Activated T-helper 1 cell treated with anti-CD3 and anti-CD28 coated beads, Interleukin-2, amount 50 U/mL, for 16 hours (primary cell): ENCODE data around the gene TRMT6.
A peak's percentile ranks its signal among the peaks of the same experiment; 100 is the strongest.

ENCODE experiments used
- DNase-seq, 2 donors: peaks; one replicate each; pipeline ENCODE4 v3.0.0-alpha.2; 2020; ENCODE audit warnings: low read depth in 1 of 2, low spot score in 1 of 2

Gene TRMT6, protein sequence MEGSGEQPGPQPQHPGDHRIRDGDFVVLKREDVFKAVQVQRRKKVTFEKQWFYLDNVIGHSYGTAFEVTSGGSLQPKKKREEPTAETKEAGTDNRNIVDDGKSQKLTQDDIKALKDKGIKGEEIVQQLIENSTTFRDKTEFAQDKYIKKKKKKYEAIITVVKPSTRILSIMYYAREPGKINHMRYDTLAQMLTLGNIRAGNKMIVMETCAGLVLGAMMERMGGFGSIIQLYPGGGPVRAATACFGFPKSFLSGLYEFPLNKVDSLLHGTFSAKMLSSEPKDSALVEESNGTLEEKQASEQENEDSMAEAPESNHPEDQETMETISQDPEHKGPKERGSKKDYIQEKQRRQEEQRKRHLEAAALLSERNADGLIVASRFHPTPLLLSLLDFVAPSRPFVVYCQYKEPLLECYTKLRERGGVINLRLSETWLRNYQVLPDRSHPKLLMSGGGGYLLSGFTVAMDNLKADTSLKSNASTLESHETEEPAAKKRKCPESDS

DNA sequence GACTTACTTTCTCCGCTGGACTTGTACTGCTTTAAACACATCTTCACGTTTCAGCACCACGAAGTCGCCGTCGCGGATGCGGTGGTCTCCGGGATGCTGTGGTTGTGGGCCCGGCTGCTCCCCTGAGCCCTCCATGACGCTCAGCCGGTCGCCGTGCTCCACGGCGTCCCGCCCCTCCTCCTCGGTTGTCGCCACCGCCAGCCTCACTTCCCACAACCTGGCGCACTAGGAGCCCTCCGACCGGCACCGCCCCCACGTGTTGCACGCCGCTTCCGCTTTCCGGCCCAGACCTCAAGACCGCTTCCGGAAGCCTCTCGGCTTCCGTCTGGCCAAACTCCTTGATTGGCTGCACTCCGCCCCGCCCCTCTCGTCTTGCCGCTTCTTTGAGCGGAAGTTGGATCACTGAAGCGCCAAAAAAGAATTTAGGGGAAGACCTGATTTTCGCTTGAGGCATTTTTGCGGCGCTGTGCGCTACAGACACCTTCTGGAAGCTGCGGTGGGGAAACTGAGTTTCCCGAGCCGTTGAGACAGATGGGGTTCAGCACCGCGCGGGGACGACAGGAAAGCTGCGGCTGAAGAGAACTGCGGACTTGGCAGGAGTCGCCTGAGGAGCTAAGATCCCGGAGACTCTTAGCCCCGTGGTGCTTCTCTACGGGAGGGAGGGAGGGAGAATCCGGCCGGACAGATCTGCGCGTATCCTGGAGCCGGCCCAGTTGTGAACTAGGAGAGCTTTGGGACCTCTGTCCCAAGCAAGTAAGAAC lies at the start of gene TRMT6, which contains the start of gene MCM8:
Gene TRMT6 (minus strand): TSS at position 263 of the 761 bp plus-strand sequence. CDS start 128 bp downstream, at position 135.
Gene MCM8 (plus strand): TSS at position 382 of the 761 bp plus-strand sequence. CDS start 1,364 bp downstream, outside the sequence.
- DNase-seq, result peak; percentile 91 to 92

DNA sequence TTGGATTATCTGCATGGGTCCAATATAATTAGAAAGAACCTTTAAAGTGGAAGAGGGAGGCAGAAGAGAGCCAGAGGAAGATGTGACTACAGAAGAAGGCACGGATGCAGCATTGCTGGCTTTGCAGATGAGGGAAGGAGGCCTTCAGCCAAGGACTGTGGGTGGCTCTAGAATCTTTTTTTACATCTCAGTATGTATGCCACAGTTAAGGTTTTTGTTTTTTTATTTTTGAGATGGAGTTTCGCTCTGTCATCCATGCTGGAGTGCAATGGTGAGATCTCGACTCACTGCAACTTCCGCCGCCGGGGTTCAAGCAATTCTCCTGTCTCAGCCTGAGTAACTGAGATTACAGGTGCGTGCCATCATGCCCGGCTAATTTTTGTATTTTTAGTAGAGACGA lies 49.5 kb upstream of the TRMT6 start:
- DNase-seq, result no peak

DNA sequence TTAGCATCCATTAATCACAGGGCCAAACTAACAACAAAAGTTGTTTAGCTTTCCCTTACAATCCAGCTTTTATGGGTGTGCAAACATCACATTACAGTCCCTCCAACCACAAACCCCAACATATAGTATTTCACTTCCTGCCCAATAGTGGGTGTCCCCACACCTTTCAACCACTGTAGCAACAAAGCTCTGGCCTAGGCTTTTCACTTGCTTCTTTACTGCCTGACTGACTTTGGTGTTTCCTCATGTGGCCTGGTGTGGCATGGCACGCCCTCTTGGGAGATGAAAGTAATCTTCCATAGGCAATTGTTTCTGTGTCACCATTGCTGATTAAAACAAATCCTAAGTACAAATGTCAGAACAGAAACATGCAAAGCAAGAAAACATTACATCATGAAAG lies 46.4 kb upstream of the TRMT6 start:
- DNase-seq, result no peak

DNA sequence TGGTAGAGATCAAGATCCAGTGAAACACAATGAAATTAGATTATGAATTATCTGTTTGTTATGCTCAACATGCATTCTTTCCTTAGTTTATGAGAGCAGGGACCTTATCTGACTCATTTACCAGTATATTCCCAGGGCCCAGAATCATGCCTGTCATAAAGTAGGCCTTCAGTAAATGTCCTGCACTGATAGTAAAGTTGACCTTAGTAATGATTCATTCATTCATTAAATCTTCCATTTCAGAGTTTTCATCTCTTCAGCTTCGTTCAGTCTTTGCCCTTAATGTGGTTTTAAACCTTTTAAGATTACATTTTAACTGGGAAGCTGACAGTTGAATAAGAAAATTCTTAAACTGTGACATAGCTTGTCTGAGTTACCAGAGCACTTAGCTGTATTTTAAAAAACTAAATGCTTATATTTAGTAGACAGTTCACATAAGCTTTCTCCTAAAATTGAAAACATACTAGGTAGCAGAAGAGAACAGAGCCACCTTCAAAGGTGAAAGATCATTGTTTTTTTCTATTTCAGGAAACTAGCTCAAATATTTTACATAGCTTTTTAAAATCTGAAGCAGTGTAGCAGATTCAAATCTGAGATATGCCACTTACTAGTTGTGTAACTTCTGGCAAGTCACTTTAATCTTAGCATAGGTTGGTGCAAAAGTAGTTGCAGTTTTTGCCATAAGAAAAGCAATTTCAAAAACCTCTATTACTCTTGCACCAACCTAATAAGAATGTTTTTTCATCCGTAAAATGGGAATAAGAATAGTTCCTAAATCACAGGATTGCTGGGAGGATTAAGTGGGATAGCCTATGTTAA lies 41.5 kb upstream of the TRMT6 start:
- no peak for DNase-seq

DNA sequence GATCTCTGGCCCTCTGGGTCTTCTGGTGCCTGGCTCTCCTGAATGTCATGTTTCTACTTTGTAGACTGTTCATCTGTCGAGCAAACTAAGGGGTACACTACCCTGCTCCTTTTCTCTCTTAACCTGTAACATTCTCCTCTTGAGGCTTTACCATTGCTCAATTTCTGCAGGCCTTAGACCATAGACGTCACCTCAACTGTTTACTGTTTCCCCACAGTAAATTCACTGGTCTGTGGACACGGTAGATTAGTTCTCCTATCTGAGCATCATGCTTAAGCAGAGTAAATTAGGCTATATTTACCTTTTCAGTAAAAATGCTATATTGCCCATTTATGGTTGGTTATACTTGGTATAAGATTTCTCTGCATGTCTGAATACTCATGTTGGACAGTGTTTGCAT lies 40.6 kb upstream of the TRMT6 start:
- DNase-seq, result no peak

DNA sequence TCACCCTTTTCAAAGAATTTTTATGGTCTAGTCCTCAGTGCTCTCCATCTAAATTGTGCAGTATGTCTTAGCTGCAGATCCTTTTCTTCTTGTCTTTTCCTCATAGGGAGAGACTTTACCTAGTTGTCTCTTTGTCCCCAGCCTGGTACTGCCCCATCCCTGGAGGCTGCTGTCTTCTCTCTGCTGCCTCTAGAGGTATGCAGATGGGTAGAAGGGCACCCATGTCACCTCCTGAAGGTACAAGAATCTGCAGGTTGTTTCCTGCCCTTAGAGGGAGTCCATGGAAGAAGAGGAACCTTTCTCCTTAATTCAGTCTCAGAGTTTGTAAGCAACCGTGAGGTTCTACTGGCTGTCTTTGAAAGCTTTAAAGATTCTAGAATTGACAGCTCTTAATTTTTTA lies 39.2 kb upstream of the TRMT6 start:
- no peak for DNase-seq

DNA sequence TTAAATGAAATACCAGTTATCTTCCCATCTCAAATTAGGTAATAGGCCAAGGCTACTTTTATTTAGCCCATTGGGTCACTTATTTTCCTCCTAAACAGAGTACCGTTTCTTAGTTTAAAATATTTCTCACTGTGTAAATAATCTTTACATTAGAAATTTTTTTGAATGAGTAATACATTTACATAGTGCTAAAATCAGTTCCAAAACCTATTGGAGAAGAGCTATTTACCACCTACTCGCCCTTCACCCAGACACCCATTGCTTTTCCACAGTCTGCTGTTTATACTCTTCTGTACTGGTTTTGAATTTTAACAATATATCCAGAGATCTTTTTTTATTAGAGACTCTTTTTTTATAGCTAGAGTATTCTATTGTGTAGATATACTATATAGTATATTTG lies 37.0 kb upstream of the TRMT6 start:
- no peak for DNase-seq

DNA sequence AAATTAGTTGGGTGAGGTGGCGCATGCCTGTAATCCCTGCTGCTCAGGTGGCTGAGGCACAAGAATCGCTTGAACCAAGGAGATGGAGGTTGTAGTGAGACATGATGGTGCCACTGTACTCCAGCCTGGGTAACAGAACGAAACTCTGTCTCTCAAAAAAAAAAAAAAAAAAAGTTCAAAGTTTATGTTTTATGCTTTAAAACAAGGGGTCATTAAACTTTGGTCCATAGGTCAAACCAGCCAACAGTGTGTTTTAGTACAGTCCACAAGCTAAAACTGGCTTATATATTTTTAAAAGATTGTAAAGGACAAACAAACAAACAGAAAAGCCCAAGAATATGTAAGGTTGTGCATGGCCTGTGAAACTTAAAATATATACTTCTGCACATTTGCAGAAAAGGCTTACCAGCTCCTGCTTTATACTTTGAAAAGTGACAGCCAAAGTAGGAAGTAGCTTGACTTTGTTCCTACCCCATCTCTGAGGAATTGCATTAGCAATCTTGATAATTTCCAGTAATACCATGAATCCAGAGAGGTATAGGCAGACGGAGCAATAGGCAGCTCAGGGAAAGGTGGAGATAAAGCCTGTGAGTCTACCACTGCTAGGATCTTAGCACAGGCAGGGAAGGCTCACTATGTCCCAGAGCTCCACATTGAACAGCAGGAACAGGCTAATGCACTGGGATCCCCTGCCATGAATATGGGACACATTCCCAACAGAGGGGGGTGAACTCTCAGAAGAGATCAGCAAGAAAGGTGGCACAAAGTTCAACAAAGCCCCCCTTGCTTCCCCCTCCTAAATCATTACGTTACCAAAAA lies 30.6 kb upstream of the TRMT6 start:
- no peak for DNase-seq

DNA sequence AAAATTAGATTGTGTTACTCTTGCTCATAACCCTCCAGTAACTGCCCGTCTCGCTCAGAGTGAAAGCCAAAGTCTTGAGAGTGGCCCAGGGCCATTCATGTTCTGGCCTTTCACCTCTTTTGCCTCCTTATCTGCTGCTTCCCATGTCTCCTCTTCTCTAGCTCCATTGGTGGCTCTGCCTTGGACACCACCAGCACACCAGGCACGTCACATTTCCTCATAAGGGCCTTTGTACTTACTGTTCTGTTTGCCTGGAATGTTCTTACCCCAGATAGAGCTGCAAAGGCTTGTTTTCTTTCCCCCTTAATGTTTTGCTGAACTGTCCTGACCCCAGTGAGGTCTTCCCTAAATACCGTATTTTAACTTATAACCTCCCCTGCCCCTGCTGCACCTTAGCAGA lies 29.5 kb upstream of the TRMT6 start:
- no peak for DNase-seq

DNA sequence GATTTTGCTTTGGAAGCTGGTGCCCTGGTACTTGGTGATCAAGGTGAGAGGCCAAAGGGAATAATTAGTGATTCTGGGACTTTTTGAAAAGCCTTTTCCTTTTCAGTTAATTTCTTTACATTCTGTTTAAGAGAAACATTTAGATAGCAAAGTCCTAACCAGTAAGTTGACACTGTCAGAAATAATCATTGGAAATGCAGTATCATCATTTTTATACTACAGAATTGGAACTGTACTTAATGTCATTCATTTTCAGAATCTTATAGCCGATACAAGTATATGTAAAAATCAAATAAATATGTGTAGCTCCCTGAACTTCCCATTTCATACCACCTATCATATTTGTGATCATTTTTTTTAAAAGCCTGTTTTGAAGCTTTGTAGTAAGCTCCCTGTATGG lies 27.6 kb upstream of the TRMT6 start:
- no peak for DNase-seq

DNA sequence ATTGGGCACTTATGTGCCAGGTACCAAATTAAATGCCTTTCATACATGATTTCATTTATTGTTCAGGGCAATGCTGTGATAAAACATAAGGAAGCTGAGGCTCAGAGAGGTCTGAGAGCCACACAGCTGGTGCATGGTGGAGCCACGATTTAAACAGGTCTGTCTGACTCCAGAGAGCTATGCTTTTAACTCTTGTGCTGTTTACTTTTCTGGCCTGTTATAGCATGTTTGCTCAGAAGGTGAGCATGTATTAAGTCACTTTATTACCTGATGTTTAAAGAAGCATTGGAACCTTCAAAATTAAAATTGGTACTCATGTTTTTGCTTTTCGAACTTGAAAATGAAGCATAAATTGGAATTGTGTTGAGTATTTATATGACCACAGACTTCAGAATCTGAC lies 26.9 kb upstream of the TRMT6 start:
- no peak for DNase-seq

DNA sequence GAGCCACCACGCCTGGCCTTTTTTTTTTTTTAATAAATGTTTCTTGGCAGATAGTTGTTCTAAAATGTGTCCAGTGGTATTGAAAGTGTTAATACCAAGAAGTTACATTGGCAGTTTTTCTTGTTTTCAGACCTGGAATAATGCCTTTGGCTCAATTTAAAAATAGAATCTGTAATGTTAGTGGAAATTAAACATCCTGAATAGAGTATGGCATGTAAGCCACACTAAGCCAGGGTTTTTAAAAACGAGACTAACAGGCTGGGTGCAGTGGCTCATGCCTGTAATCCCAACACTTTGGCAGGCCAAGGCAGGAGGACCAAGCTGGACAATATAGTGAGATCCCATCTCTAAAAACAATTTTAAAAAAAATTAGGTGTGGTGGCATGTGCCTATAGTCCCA lies 25.4 kb upstream of the TRMT6 start:
- DNase-seq, result no peak

DNA sequence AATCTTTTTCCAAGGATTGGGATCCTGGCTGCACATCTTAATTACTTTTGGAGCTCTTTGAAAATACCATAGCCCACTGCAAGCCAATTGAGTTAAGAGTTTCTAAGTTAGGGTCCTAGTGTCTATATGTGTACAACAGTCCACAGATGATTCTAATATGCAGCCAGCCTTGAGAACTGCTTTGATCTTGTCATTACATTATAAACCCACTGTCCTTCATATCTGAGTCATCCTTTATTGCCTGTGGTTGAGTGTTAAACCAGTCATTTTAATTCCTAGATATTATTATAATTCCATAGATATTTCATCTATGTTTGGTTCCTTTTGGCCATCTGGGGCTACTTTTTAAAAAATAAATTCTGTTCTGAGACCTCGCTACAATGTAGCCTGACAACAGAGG lies 24.2 kb upstream of the TRMT6 start:
- no peak for DNase-seq

DNA sequence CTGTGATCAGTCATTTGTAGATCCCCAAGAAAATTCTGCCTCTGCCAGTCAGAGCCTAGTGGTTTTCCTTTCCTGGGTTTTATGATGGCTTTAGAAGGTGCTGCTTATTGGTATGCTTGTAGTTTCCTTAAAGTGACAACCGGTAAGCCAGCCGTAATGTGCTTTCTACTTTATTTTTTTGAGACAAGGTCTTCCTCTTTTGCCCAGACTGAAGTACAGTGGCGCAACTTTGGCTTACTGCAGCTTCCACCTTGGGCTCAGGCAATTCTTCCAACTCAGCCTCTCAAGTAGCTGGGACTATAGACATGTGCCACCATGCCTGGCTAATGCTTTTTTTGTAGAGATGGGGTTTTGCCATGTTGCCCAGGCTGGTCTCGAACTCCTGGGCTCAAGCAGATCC lies 23.6 kb upstream of the TRMT6 start:
- no peak for DNase-seq

DNA sequence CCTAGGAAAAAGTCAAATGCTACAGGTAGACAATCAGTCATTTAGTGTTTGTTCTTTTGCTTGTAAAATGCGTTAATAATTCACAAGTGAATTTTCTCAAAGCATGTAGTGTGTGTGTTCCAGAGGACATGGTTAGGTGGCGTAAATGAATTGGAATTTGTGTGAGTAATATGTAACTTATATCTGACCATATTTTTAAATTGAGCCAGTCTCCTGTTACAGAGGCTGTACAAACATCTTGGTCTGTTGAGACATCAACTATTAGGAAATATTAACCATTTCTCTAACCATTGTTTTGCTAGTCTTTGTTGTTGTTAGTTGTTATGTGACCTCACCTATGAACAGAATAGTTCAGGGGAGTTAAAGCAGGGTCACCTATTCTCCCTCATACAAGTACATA lies 22.8 kb upstream of the TRMT6 start:
- no peak for DNase-seq

DNA sequence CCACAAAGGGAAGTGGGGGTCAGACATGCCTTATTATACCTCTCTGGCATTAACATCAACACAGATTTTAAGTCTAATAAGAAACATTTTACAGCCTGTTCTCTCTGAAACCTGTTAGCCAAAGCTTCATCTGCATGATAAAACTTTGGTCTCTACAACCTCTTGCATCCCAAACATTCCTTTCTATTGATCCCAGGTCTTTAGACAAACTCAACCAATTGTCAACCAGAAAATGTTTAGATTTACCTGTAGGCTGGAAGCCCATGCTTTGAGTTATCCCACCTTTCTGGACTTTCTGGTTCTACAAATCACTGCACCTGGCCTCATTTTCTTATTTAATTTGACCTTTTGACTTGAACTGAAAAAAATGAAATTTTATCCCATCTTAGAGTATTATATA lies 20.9 kb upstream of the TRMT6 start:
- DNase-seq, result no peak

DNA sequence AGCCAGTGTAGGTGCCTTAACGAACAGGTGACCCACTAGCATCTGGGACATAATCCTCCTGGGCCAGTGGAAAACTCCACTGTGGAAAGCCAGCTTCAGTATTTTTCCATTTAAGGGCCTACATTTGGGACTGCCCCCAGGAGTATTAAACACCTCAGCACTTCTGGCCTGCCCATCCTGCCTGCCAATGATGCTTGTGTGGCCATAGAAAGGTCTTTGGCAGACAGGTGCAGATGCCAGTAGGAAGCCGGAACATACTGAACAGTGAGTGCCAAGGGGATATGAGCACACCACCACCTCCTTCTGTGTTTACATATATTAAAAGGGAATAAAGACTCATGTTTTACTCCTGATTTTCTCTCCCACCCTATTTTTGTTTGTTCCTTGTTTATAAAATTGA lies 20.0 kb upstream of the TRMT6 start:
- no peak for DNase-seq

DNA sequence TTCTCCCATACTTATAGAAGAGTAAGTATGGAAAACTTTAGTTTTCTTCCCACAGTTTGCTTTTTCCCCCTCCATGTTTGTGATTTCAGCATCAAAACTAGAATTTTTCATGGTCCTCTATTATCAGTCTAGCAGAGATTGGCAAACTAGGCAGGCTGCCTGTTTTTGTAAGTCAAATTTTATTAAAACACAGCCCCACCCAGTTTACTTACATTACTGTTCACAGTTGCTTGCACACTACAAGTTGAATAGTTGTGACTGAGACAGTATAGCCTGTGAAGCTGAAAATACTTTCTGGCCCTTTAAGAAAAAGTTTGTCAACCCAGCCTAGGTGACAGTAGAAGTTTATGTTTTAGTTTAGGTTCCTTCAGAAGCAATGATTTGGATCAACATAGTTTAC lies 19.6 kb upstream of the TRMT6 start:
- no peak for DNase-seq

DNA sequence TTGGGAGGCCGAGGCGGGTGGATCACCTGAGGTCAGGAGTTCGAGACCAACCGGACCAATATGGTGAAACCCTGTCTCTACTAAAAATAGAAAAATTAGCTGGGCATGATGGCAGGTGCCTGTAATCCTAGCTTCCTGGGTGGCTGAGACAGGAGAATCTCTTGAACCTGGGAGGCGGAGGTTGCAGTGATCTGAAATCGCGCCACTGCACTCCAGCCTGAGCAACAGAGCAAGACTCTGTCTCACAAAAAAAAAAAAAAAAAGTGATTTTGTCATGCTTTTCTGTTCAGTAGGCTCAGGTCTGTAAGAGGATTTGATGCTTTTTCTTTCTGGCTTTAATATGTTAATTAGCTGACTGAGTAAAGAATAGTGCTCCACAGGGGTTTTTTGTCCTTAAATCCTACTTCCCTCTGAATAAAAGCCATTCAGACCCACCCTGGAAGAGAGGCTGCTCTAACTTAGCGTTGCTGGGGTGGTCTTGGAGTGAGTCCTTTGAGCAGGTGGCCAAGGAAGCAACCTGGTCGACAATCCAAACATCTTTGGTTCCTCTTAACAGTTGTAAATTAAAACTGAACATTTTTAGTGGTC lies 19.1 kb upstream of the TRMT6 start:
- no peak for DNase-seq

DNA sequence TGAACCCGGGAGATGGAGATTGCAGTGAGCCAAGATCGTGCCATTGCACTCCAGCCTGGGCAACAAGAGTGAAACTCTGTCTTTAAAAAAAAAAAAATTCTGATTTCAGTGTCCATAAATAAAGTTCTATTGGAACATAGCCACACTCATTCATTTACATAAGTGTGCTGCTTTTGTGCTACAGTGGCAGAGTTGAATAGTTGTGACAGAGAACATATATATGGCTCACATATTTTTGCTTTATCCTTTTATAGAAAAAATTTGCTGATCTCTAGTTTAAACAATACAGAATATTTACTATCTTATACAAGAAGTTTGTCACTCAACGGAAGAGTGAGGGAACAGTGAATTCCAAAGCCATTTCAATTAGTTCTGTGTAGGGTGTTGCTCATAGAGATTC lies 18.1 kb upstream of the TRMT6 start:
- no peak for DNase-seq
